T follicular helper cell (primary cell): Measurements from ENCODE around the gene HECW1.
"Not testable (repeated sequence)": the region's sequence is repeated elsewhere in the genome, so short reads cannot be mapped to it uniquely, and the experiment has no call there.

Experiments
- DNase-seq: peaks from one replicate; pipeline ENCODE4 v3.0.0-alpha.2; 2020; ENCODE audit warnings: low read depth

Gene HECW1

GRCh38 chr7:43307522-43307921 is 195.1 kb downstream of the HECW1 start:
- DNase-seq: no peak

DNA sequence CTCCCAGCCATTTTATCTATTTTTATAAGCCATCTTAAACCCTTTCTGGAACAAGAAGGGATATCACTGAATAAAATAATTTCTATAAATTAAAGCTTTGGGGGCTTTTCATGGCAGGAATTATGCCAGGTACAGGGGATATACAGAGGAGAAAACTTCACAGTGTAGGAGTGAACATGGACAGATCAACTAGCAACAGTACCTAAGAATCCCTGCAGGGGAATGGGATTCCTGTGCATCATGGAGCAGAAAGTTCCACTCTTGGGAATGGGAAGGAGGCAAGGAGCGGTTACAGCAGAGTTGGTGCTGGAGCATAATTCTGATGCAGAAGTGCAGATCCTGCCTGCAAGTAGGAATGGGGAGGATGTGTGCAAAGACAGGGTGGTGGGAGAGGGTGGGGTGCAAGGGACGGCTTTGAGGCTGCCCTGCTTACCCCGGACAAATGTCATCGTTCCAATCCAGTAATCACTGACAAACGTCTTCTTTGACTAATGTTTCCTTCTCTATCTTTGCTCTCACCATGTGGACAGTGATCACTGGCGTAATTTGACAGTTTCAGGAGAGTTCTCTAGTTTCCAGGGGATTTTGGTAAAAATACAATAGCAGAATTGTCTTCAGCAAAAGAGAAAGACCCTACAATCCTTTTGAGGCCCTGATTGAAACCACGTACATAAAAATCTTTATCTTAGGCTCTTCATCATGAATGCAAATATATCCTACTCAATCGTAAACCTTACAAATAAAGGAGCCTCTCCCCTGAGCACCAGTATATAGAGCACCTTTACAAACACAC is 196.7 kb downstream of the HECW1 start:
- DNase-seq: no peak

DNA sequence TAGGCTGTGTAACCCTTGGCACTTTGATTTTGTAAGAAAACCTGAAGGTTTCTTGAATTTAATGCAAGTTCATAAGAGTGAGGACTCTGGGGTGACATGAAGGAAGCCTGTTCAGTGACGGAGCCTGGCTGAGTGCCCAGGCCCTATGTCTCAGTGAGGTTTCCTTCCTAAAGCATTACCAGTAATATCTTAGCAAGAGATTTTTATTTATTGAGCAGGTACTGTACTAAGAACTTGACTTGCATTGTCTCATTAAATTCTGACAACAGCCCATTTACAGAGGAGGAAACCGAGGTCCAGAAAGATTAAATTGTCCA is 197.2 kb downstream of the HECW1 start:
- DNase-seq: no peak

DNA sequence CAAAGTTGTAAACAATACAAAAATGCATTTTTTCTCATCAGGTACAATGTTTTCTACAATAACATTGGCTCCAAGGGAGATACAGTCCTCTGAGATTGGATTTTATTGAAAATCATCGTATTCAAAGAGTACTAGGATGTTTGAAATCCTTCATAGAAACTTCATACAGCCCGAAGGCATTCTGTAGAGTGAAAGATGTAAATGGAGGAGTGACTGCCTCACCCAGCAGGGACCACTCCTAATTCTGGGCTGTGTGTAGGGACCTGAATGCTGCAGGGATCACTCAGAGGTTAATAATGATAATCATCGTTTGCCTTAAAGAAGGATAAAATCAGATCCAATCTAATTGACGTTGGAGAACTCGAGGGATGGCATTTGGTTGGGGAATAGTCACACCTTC is 198.6 kb downstream of the HECW1 start:
- no peak for DNase-seq

DNA sequence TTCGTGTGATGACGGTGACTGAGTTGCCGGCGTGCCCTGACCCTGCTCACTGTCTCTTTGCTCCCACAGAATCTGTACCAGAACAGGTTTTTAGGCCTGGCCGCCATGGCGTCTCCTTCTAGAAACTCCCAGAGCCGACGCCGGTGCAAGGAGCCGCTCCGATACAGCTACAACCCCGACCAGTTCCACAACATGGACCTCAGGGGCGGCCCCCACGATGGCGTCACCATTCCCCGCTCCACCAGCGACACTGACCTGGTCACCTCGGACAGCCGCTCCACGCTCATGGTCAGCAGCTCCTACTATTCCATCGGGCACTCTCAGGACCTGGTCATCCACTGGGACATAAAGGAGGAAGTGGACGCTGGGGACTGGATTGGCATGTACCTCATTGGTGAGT is 199.2 kb downstream of the HECW1 start:
- no peak for DNase-seq

DNA sequence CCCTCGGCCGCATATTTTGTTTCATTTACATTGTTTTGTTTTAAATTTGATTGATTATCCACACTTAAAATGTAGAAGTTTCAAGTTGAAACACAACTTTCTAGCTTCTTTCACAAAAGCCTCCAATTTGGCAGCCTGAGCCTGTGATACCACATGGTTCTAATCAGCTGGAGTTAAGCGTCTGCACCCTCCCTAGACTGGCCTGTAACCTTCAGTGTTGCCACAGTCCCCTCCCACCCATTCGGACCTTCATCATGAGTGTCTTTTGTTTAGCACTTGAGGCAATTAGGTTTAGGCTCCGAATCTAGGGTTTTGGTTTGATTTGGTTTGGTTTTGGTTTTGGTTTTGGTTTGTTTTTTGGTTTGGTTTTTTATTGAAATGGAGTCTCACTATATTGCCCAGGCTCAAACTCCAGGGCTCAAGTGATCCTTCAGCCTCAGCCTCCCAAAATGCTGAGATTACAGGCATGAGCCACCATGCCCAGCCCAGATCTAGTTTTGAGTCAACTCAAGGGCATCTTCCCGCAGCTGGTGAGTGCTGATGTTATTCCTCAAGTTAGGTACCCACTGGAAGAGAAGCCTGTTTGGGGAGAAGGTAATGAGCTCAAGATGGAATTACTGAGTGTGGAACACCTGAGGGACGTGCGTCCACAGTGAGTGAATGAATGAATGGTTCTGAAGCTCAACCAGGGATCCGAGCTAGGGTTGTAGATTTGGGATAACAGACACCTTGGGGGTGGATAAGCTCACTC is 201.4 kb downstream of the HECW1 start:
- DNase-seq: no peak

DNA sequence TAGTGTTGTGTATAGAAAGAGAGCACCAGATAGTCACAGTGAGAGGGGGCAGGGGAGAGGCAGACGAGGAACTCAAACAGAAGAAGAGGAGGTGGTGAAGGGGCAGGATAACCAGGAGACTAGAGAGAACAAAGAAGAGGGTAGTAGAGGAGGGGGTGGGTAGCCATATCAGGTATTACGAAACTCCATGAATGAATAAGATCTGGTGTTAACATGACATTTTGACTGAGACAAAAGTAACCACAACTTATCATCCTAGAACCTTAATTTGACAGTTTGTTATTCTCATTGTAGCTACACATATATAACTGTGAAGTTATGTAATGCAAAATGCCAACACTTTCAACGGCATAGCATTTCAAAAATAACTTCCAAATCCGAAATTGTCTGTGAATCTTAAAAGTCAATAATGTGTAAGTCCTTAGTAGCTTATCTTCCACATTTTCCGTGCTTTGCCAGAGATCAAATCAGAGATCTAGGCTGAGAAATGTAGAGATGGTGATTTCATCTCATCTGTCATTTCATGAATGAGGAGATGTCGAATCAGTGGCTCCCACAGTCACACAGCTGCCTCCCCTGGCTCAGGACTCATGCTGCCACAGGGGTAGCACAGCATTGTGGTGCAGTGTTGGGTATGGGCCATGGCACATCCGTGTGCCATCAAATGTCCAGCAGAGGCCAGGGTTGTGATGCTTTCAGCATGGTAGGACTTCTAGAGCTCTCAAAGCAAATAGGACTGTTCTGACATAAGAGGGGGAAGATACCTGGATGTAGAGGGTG is 202.1 kb downstream of the HECW1 start:
- DNase-seq: no peak

DNA sequence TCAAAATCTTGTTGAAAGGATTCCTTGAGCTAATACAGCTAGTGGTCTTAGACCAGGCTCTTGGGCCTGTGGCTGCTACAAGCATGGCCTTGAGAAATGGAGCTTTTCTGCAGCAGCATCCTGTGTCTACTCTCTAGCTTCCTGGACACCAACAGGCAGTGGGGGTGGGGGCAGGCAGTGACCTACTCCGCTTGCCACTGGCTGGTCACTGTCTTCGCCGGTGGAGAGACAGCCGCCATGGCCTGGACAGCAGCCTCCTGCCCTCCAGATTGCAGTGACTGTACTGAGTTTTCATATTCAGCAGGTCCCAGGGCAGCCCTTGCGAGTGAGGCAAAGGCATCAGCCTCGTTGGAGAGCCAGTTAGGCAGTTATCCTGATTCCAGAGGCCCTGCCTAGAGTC is 204.6 kb downstream of the HECW1 start:
- no peak for DNase-seq

- no peak for DNase-seq
Observed at GRCh38 chr7:43318188-43318770, 205.8 kb downstream of the HECW1 start.

DNA sequence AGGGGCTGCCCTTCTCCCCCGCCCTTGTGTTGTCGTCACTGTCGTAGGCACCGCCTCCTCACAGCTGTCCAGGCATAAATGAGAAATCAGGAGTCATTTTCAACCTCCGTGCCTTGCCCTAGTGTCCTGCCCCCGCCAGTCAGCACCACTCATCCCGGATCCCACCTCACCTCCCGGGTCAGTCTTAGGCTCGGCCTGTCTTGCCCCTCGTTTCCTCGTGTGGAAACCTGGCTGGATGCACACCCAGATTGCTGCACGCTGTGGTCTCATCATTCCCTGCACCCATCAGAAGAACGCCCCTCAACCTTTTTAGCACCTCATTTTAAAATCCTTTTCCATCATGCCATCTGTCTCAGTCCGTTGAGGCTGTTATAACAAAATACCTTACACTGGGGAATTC is 213.1 kb downstream of the HECW1 start:
- DNase-seq: no peak

DNA sequence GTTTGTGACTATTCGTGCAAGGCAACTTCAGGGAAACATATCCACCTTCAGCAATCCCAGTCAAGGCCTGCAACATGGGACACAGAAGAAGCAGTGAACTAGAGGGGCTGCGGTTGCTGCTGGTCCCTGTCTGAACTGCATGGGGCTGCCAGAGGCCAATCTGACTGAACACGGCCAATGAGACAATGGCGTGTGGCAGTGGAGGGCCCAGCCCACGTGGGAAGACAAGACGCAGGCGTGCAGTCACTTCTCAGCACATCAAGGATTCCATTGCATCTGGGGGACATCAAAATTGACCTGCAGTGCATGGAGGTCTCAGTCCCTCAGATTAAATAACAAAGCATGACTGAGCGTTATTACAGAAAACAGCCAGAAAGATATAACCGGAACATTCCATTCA is 215.9 kb downstream of the HECW1 start:
- no peak for DNase-seq

DNA sequence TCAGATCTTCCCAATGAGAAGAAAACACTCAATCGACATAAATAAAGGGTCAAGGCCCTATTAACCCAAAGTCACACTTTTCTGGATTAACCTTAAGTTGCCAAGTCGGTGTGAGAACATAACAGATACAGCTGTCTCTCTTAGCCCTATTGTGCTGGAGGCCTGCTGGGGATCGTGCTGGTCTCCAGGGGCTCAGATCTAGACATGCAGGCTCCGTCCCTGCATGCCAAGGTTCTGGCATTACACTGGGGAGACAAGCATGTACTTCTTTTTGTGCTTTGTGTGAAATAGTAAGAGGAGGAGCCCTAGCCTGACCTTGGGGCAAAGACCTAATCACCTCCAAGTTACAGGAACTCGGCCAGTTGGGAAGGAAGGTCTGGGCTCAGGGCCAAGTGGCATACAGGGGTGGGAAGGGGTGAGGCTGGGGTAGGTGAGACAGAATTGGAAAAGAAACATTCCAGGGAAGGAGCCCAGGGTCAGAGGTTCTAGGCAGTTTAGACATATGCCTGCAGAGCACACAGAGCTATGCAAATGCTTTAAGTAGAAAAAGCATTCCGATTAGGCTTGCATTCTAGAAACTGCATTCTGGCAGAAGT is 216.4 kb downstream of the HECW1 start:
- no peak for DNase-seq

- no peak for DNase-seq
Observed at GRCh38 chr7:43332193-43332796, 219.8 kb downstream of the HECW1 start.

DNA sequence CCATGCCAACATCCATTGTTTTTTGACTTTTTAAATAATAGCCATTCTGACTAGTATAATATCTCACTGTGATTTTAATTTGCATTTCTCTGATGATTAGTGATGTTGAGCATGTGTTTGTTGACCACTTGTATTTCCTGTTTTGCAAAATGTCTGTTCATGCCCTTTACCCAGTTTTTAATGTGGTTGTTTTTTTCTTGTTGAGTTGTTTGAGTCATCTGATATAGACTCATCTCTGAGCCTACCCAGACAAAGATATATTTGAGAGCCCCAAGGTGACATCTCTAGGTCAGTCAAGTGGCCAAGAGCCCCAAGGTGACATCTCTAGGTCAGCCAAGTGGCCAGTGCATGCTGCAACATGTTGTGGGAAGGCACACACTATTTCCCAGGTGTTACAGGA is 224.7 kb downstream of the HECW1 start:
- DNase-seq: no peak

DNA sequence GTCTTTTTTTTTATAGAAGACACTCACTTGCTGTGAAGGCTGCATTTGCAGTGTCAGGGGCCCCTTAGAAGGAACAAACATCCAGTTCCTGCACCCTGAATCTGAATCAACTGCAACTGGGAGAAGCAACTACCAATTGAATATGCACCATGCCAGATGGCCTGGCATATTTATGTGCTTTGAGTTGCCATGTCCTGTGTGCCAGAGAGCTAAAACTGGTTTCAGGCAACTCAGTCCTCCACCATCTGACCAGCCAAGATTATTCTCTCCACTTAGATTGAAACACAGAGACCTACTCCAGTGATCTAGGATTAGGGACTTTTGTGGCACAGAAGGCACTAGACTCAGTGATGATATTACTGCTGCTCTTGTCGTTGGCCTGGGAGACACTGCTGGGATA is 225.4 kb downstream of the HECW1 start:
- no peak for DNase-seq

GRCh38 chr7:43341132-43341531 is 228.7 kb downstream of the HECW1 start:
- no peak for DNase-seq

DNA sequence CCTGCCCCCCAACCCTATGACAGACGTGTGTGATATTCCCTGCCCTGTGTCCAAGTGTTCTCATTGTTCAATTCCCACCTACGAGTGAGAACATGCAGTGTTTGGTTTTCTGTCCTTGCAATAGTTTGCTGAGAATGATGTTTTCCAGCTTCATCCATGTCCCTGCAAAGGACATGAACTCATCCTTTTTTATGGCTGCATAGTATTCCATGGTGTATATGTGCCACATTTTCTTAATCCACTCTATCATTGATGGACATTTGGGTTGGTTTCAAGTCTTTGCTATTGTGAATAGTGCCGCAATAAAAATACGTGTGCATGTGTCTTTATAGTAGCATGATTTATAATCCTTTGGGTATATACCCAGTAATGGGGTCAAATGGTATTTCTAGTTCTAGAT is 231.0 kb downstream of the HECW1 start:
- DNase-seq: not testable (repeated sequence)

DNA sequence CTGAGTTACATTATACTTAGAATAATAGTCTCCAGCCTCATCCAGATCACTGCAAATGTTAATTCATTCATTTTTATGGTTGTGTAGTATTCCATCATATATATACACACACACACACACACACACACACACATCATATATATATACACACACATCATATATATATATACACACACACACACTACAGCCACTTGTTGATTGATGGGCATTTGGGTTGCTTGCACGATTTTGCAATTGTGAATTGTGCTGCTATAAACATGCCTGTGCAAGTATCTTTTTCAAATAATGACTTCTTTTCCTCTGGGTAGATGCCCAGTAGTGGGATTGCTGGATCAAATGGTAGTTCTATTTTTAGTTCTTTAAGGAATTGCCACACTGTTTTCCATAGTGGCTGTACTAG is 233.2 kb downstream of the HECW1 start:
- not testable (repeated sequence) for DNase-seq

DNA sequence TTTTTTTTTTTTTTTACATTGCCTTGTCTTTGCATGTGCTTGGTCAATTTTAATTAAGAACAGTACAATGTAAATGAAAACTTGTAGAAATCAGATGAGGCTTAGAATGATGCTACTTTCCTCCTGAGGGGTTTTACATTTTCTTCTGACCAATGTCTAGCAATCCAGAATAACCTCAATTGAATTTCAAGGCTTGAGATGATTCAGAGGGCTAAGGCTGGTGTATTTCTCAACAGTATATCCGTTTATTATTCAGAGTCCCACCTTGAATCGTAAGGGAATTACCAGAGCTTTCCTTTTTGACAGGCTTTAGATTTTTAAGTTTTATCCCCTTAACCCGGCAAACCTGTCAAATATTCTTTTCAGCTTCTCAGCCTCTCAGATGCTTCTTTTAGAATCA is 239.2 kb downstream of the HECW1 start:
- DNase-seq: no peak

DNA sequence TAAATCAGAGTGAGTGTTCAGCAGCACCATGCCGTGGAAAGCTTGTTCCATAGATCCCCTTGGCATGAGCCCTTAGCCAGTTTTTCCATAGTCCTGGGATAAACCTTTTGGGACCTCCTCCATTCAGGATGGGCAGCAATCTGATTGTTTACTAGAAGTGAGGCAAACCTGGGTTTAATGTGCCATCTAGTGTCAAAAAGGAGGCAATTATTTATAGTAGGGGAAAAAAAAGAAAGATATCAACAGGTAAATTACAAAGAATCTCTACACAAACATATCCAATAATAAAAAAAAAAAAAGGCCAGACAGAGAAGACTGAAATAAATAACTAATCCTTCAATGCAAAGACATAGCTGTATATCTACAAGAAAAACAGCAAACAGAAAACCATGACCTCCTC is 241.5 kb downstream of the HECW1 start:
- DNase-seq: no peak

DNA sequence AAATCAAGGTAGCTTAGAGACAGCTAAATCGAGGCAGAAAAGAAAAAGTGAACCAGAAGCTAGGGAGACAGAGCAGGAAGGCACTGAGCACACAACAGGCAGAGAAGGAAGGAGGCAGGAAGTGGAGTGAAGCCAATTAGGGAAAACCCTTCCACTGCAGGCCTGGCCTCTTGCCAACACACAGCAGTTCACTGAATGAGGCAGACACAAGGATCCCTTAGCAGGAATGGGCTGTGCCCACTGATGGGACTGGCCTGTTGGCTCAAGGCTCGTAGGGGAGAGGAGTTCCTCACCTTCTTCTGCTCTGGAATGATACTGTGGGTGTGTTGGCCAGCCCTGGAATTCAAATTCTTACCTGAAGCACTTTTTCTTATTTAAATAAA is 250.2 kb downstream of the HECW1 start:
- DNase-seq: no peak
